GM21737 (cell line): ENCODE measurements around the gene ARHGEF28.

Experiments
- ATAC-seq: cut with Tn5 transposase; IDR thresholded peaks from one replicate; pipeline ENCODE4 v1.9.1; 2021; ENCODE audit warnings: mild to moderate bottlenecking, moderate library complexity; ENCODE audit not compliant: unreplicated experiment

ARHGEF28 gene

GRCh38 chr5:73625944-73626811 is at the start of gene ARHGEF28:
ARHGEF28 (plus strand) TSS chr5:73626196; CDS start chr5:73684852, 58,656 bp downstream.
- no peak for ATAC-seq

GRCh38 chr5:73582285-73583145 is 43.5 kb upstream of the ARHGEF28 start:
- no peak for ATAC-seq

DNA sequence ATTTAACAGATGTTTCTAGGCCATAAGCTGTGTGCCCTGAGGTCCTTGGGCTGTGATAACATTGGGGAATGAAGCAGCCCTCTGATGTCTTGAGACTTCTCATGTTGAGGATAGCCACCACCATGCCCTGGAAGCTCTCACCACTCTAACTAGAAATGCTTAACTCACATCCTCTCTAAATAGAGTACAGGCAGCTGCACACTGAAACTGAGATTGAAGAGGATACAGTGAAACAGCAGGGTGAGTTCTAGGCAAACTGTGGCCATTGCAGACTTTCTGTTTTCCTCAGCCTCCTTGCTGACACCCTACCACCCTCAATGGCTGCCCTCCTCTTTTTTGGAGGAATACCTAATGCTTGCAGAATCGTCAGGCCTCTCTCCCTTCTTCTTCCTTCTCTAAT is 38.1 kb upstream of the ARHGEF28 start:
- no peak for ATAC-seq

GRCh38 chr5:73591102-73591695 is 34.8 kb upstream of the ARHGEF28 start:
- ATAC-seq = no peak

- no peak for ATAC-seq
Observed at GRCh38 chr5:73591698-73592501, 34.1 kb upstream of the ARHGEF28 start.

DNA sequence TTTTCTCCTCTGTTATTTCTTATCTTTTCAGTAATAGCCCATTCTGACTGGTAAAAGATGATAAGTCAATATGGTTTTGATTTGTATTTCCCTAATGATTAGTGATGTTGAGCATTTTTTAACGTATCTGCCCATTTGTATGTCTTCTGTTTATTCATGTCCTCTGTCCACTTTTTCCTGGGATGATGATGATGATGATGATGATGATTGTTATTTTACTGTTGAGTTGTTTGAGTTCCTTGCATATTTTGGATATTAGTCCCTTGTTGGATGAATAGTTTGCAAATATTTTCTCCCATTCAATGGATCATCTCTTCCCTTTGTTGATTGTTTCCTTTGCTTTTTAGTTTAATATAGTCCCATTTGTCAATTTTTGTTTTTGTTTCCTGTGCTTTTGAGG is 33.4 kb upstream of the ARHGEF28 start:
- ATAC-seq = no peak

- ATAC-seq = no peak
Observed at GRCh38 chr5:73596705-73597328, 29.2 kb upstream of the ARHGEF28 start.

GRCh38 chr5:73599380-73599779 is 26.6 kb upstream of the ARHGEF28 start:
- no peak for ATAC-seq

GRCh38 chr5:73603998-73604397 is 22.0 kb upstream of the ARHGEF28 start:
- ATAC-seq = no peak

DNA sequence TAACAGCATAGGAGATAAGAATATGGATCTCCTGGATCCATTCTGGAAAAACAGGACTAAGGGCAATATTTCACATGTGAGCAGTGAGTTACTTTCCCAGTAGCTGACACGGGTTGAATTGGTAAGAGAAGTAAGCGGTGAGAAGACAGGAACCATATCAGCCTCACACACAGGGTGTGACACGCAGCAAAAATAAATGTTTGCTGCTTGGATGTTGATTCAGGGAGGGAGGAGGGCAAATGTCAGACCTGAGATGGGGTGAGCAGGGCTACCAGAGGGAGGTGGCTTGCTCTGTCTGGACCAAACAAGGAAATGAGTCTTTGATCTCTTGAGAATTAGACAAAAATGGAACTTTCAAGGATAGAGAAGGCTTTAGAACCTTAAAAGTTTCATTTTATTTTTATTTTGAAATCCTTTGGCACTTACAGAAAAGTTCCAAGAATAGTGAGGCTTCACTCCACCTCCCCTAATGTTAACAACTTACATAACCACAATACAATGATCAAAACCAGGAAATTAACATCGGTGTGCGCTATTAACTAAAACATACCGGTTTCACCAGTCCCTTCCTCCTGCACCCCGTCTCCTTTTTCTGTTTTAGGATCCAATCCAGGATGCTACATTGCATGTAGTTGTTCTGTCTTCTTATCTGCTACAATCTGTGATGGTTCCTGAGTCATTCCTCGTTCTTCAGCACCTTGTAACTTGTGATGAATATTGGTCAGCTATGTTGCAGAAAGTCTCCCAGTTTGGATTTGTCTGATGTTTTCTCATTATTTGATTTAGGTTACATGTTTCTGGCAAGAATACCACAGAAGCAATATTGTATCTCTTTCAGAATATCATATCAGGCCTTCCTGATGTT is 20.5 kb upstream of the ARHGEF28 start:
- no peak for ATAC-seq

GRCh38 chr5:73606206-73606753 is 19.7 kb upstream of the ARHGEF28 start:
- no peak for ATAC-seq

GRCh38 chr5:73607228-73607627 is 18.8 kb upstream of the ARHGEF28 start:
- no peak for ATAC-seq

GRCh38 chr5:73612799-73613198 is 13.2 kb upstream of the ARHGEF28 start:
- ATAC-seq = no peak

GRCh38 chr5:73615085-73615484 is 10.9 kb upstream of the ARHGEF28 start:
- ATAC-seq = no peak

- no peak for ATAC-seq
Observed at GRCh38 chr5:73615947-73616346, 10.0 kb upstream of the ARHGEF28 start.

DNA sequence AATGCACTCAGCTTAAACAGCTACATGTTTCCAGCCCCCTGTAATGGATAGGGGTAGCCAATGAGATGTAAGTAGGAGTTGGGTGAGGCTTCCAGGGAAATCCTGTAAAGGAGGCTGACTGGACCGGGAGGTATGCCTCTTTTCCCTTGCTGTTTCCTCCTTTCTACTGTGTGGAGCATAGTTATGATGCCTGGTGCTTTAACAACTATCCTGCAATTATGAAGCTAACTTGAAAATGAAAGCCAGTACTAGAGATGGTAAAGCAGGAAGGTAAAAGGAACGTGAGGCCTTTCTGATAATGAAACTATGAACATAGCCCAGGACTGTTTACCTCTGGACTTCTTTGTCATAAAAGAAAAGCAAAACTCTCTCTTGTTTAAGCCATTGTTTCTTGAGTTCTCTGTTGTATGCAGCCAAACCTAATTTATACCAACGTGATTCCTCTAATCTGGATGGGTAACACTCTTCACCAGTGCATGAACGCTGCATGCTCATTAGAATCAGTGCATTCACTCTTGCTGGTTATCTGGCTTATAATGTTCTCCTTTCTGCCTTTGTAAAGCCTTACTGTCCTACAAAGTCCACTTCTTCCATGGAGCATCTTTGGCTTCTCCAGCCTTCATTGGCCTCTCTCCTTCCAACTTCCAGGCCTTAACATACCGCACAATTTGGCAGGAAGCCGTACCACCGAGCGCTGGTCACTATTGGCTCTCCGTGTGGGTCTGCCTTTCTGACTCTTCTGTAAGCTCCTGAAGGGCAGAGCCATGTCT is 8.3 kb upstream of the ARHGEF28 start:
- ATAC-seq = no peak

GRCh38 chr5:73619606-73620333 is 6.2 kb upstream of the ARHGEF28 start:
- no peak for ATAC-seq

DNA sequence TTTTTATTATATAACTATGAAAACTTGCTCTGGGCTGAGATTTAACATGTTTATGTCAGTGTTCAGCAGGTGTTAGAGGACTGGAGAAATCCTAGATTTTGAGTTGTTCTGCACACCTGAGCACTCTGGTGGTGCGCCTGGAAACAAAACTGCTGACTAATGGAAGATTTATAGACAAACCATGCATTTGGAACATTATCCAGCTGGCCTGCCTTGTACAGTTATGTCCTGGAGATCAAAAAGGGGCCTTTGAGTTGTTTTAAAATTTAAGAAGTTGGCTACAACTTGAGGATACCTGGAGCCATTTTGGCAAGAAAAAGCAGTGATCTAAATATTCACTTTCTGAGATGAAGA is 5.7 kb upstream of the ARHGEF28 start:
- ATAC-seq = no peak
